AG10803 (cell line): ENCODE results near the gene B3GAT3.
A peak's percentile ranks its signal among the peaks of the same experiment; 100 is the strongest.
"Not testable (repeated sequence)": the region's sequence is repeated elsewhere in the genome, so short reads cannot be mapped to it uniquely, and the experiment has no call there.

Experiments used
- DNase-seq: peaks from one replicate; pipeline ENCODE4 v3.0.0; 2010; ENCODE audit warnings: low read depth
- H3K4me3 ChIP-seq: 2 replicates; pipeline ENCODE4 v1.5.1; 2011; ENCODE audit warnings: mild to moderate bottlenecking, low read length, control low read depth
- TF ChIP-seq, protein P1 (sequence below): conservative IDR thresholded peaks from 2 replicates; pipeline ENCODE4 v1.5.1; 2011; ENCODE audit warnings: mild to moderate bottlenecking, low read length, control low read depth, inconsistent platforms

The B3GAT3 gene

DNA sequence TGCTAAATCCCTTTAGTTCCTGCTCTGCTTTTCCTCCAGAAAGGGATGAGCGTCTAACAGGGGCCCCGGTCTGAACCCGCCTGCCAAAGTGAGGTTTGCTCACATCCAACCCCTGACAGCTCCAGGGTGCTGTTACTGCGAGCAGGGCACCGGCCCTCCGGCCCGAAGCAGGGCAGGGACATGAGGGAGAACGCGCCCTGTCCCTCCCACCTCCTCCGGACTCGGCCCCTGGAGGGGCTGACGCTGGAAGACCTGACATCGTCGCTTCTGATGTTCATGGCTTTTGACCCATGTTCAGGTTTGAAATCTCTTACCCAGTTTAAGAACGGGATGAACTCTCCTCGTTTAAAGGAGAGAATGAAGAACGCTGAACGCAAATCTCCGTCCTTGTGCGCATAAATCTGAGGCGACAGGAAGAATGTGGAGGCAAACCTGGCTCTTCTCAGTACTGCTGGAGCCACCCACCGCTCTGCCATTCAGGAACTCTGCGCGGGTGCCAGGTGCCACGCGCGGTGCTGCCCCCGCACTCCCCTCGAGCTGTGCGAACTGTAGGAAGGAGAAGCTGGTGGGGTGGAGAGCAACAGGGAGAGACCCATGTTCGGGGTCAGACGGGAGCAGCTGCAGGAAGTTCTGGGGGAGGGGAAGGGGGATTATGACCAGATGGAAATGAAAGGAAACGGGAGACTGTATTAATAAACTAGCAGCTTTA is 47.3 kb downstream of the B3GAT3 start:
- TF ChIP-seq, protein P1, sequence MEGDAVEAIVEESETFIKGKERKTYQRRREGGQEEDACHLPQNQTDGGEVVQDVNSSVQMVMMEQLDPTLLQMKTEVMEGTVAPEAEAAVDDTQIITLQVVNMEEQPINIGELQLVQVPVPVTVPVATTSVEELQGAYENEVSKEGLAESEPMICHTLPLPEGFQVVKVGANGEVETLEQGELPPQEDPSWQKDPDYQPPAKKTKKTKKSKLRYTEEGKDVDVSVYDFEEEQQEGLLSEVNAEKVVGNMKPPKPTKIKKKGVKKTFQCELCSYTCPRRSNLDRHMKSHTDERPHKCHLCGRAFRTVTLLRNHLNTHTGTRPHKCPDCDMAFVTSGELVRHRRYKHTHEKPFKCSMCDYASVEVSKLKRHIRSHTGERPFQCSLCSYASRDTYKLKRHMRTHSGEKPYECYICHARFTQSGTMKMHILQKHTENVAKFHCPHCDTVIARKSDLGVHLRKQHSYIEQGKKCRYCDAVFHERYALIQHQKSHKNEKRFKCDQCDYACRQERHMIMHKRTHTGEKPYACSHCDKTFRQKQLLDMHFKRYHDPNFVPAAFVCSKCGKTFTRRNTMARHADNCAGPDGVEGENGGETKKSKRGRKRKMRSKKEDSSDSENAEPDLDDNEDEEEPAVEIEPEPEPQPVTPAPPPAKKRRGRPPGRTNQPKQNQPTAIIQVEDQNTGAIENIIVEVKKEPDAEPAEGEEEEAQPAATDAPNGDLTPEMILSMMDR: no peak
- DNase-seq: no peak
- H3K4me3 ChIP-seq: peak overlapping the region; percentile 90

GRCh38 chr11:62573592-62574362 is 48.0 kb downstream of the B3GAT3 start, which contains the start of gene EEF1G:
Gene EEF1G, minus strand, starts transcription at chr11:62573891. Its CDS starts 49 bp downstream, at chr11:62573842.
- TF ChIP-seq, protein P1: no peak
- DNase-seq: peak; percentile 100
- peak within 1 kb of the TSS; percentile 98 for H3K4me3 ChIP-seq

DNA sequence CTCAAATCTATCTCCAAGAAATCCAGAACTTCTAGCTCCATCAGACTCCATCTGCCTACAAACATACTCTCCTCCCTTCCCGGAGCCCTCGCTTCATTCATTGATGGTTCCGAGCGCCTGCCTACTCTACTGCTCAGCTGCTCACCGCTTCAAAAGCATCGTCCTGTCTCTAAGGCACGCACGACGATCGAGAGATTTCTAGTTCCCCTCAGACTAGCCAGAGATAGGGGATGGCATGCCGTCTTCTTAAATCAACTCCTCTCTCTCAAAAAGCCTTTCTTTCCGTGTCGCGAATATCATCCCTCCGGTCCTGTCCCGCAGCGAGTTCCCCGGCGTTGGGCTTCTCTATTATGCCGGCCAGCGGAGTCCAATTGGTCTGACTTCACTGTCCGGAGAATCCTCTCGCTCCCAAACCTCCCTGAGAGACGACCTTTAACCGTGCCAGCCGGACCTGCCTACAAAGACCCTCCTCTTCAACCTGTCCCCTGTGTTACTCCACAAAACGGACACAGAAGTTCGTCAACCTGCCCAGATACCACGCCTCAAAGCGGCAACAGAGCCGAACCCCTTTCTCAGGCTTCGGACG is 48.7 kb downstream of the B3GAT3 start:
- H3K4me3 ChIP-seq: peak overlapping the region; percentile 98
- TF ChIP-seq, protein P1: no peak
- DNase-seq: no peak

- peak overlapping the region; percentile 98 for H3K4me3 ChIP-seq
- TF ChIP-seq, protein P1: no peak
- no peak for DNase-seq
These were observed 49.4 kb downstream of the B3GAT3 start for GRCh38 chr11:62572431-62572830.

DNA sequence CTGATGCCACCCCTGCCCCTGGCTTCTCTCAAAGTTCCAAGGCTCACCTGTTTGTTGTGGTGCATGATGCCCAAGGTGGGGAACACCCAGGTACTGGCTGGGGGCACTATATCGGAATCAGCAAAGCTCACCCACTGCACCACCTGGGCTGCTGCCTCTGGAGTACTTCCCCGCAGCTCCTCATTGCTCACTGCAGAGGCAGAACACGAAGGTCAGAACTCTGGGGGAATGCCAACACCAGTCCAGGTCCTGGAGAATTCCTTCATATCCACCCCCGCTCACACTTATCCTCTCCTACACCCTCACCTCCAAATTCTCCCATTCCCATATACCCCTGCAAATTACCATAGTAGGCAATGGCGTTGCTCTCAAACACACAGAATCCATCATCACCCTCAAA is 50.3 kb downstream of the B3GAT3 start:
- H3K4me3 ChIP-seq, DNase-seq: not testable (repeated sequence)

- H3K4me3 ChIP-seq, DNase-seq: not testable (repeated sequence)
These were observed 50.9 kb downstream of the B3GAT3 start for GRCh38 chr11:62570903-62571302.

DNA sequence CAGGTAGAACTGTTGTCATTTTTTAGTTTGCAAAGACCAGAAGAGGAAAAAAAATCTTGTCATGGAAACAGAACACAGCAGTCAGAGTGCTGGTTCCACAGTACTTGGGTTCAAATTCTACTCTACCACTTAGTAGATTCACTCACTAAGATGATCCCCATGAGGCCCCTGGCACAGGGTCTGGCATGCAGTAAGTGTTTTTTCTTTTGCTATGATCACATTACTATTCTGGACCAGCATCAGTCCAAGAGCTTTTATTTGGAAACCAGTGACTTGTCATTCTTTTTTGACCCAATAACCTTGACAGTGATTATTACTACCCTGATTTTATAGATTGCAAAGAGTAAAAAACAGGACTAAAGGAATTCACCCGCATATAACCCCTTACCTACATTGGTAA is 52.2 kb downstream of the B3GAT3 start:
- H3K4me3 ChIP-seq: no peak overlapping the region
- TF ChIP-seq, protein P1: no peak
- no peak for DNase-seq
